KMS-11 (cell line): Measurements from ENCODE around the gene HOXA9.

Source experiments
- H2AFZ ChIP-seq: fragments of 200-600 bp; sonication (generic); 2 replicates; pipeline ENCODE4 v1.6.1; 2016; ENCODE audit warnings: antibody characterized with exemption, mixed run types, low read depth
- H3K27ac ChIP-seq: fragments of 200-600 bp; sonication (generic); 2 replicates; pipeline ENCODE4 v1.6.1; 2016; ENCODE audit warnings: mild to moderate bottlenecking, mixed run types
- H3K27me3 ChIP-seq: fragments of 200-600 bp; sonication (generic); 2 replicates; pipeline ENCODE4 v1.6.1; 2017; ENCODE audit warnings: mild to moderate bottlenecking, low read depth, mixed run types, moderate library complexity; ENCODE audit not compliant: insufficient read depth
- H3K36me3 ChIP-seq: fragments of 200-600 bp; sonication (generic); 2 replicates; pipeline ENCODE4 v1.6.1; 2017; ENCODE audit warnings: mild to moderate bottlenecking, mixed run types; ENCODE audit not compliant: insufficient read depth
- H3K4me1 ChIP-seq: fragments of 200-600 bp; sonication (generic); 2 replicates; pipeline ENCODE4 v1.6.1; 2016; ENCODE audit warnings: mild to moderate bottlenecking, low read depth, mixed run types; ENCODE audit not compliant: poor library complexity, severe bottlenecking
- H3K4me2 ChIP-seq: fragments of 200-600 bp; sonication (generic); 2 replicates; pipeline ENCODE4 v1.7.0; 2016; ENCODE audit warnings: mild to moderate bottlenecking, mixed run types
- H3K4me3 ChIP-seq: fragments of 200-600 bp; sonication (generic); IDR thresholded peaks from 2 replicates; pipeline ENCODE4 v1.6.1; 2017; ENCODE audit warnings: low read depth, low read length, mixed read lengths; ENCODE audit not compliant: insufficient read depth
- H3K79me2 ChIP-seq: fragments of 200-600 bp; sonication (generic); 2 replicates; pipeline ENCODE4 v1.6.1; 2016; ENCODE audit warnings: low read depth, mixed run types; ENCODE audit not compliant: insufficient read depth
- H3K9ac ChIP-seq: fragments of 200-600 bp; sonication (generic); 2 replicates; pipeline ENCODE4 v1.6.1; 2016; ENCODE audit warnings: mild to moderate bottlenecking, mixed run types
- H4K20me1 ChIP-seq: fragments of 200-600 bp; sonication (generic); 2 replicates; pipeline ENCODE4 v1.6.1; 2016; ENCODE audit warnings: mild to moderate bottlenecking, mixed run types; ENCODE audit not compliant: insufficient read depth
- CTCF ChIP-seq: fragments of 200-600 bp; sonication (generic); conservative IDR thresholded peaks from 2 replicates; pipeline ENCODE4 v1.6.1; 2017; ENCODE audit warnings: low read depth, mild to moderate bottlenecking, antibody characterized with exemption, low read length, moderate library complexity, mixed read lengths

The HOXA9 gene

GRCh38 chr7:27168265-27168947 is 3.1 kb upstream of the HOXA9 start:
- peaks cover 15% of the 10 kb centered on the region; the same call in 1 of the 2 replicates for H3K27me3 ChIP-seq
- H3K27ac ChIP-seq = no peak overlapping the region
- H3K36me3 ChIP-seq = no peaks in the 10 kb centered on the region
- no peak overlapping the region for H3K4me3 ChIP-seq
- no peak overlapping the region for H3K4me2 ChIP-seq
- peaks cover 17% of the 10 kb centered on the region for H3K4me1 ChIP-seq
- no peak for TF ChIP-seq CTCF
- H2AFZ ChIP-seq = no peak overlapping the region
- no peaks in the 10 kb centered on the region for H4K20me1 ChIP-seq
- no peaks in the 10 kb centered on the region for H3K79me2 ChIP-seq
- no peak overlapping the region for H3K9ac ChIP-seq

- no peak for TF ChIP-seq CTCF
- Histone ChIP-seq H3K27ac (no peak overlapping the region), H3K36me3 (no peaks in the 10 kb centered on the region), H2AFZ (no peak overlapping the region), H4K20me1 (no peaks in the 10 kb centered on the region), H3K9ac (no peak overlapping the region), H3K4me3 (no peak overlapping the region), H3K4me2 (no peak overlapping the region), H3K4me1 (peaks cover 17% of the 10 kb centered on the region), H3K79me2 (no peaks in the 10 kb centered on the region), H3K27me3 (peaks cover 15% of the 10 kb centered on the region; the same call in 1 of the 2 replicates)
Observed at GRCh38 chr7:27167916-27168264, 2.6 kb upstream of the HOXA9 start.

- Histone ChIP-seq H3K4me1 (peaks cover 11% of the 10 kb centered on the region), H3K4me2 (no peak overlapping the region), H2AFZ (no peak overlapping the region), H3K4me3 (no peak overlapping the region), H3K79me2 (no peaks in the 10 kb centered on the region), H3K9ac (no peak overlapping the region), H4K20me1 (no peaks in the 10 kb centered on the region), H3K36me3 (no peaks in the 10 kb centered on the region), H3K27ac (no peak overlapping the region), H3K27me3 (peaks cover 9% of the 10 kb centered on the region; the same call in 1 of the 2 replicates)
- no peak for TF ChIP-seq CTCF
Observed at GRCh38 chr7:27166531-27167505, 1.5 kb upstream of the HOXA9 start.

- no peak for TF ChIP-seq CTCF
- peaks cover 3% of the 10 kb centered on the region for H3K4me1 ChIP-seq
- no peak overlapping the region for H3K4me3 ChIP-seq
- H3K27me3 ChIP-seq = peaks cover 6% of the 10 kb centered on the region; the same call in 1 of the 2 replicates
- no peak overlapping the region for H3K9ac ChIP-seq
- no peak overlapping the region for H2AFZ ChIP-seq
- H3K79me2 ChIP-seq = no peaks in the 10 kb centered on the region
- no peak overlapping the region for H3K27ac ChIP-seq
- no peaks in the 10 kb centered on the region for H4K20me1 ChIP-seq
- H3K36me3 ChIP-seq = no peaks in the 10 kb centered on the region
- H3K4me2 ChIP-seq = no peak overlapping the region
Observed at GRCh38 chr7:27165996-27166530, 726 bp upstream of the HOXA9 start.
